MCF 10A (cell line): Measurements from ENCODE around the gene EWSR1. TPM values are rescaled to one million over a fixed set of nuclear protein-coding genes. Genes with fewer than 3 reads are reported as not detected.
A peak's percentile ranks its signal among the peaks of the same experiment; 100 is the strongest.

Experiments
- BruUV-seq: library from RNA; stranded (reverse); fragments of 400-500 nt; replicated peaks from 2 replicates; lab custom pipeline; 2021; lab: Mats Ljungman, UMichigan
- CTCF ChIA-PET: fragments of 300-600 bp; sonication (Branson Sonifier 250); formaldehyde crosslinking; extraction: SDS; loops from one replicate; lab custom pipeline; 2021; ENCODE audit warnings: antibody characterized with exemption, inconsistent platforms; lab: Yijun Ruan, JAX
- POLR2A ChIA-PET: fragments of 300-600, 350-650 bp; sonication (Branson Sonifier 250); formaldehyde crosslinking; extraction: SDS; loops from one replicate; lab custom pipeline; 2020; ENCODE audit warnings: antibody characterized with exemption, inconsistent platforms; lab: Yijun Ruan, JAX
- DNase-seq: peaks from one replicate; pipeline ENCODE4 v3.0.0-alpha.2; 2018; ENCODE audit not compliant: unreplicated experiment
- H3K27ac Mint-ChIP-seq: one replicate; pipeline ENCODE4 v1.8.0; 2022; ENCODE audit warnings: mild to moderate bottlenecking, low read depth, mixed read lengths; ENCODE audit not compliant: unreplicated experiment
- H3K27me3 Mint-ChIP-seq: one replicate; pipeline ENCODE4 v1.8.0; 2022; ENCODE audit warnings: mixed read lengths; ENCODE audit not compliant: insufficient read depth, unreplicated experiment
- H3K36me3 Mint-ChIP-seq: one replicate; pipeline ENCODE4 v1.8.0; 2022; ENCODE audit warnings: mild to moderate bottlenecking, moderate library complexity, mixed read lengths; ENCODE audit not compliant: insufficient read depth, unreplicated experiment
- H3K4me1 Mint-ChIP-seq: one replicate; pipeline ENCODE4 v1.8.0; 2022; ENCODE audit warnings: mixed read lengths; ENCODE audit not compliant: insufficient read depth, unreplicated experiment
- H3K4me3 Mint-ChIP-seq: one replicate; pipeline ENCODE4 v1.8.0; 2022; ENCODE audit warnings: mild to moderate bottlenecking, moderate library complexity, mixed read lengths; ENCODE audit not compliant: unreplicated experiment
- H3K9me3 Mint-ChIP-seq: one replicate; pipeline ENCODE4 v1.8.0; 2022; ENCODE audit warnings: mixed read lengths; ENCODE audit not compliant: unreplicated experiment
- intact Hi-C: fragments of 100-400 bp; cut with micrococcal nuclease; formaldehyde crosslinking; loops from 2 replicates; pipeline ENCODE4 v1.14.1; 2022
- total RNA-seq: library from RNA; stranded (reverse); gene quantifications from 2 replicates; pipeline ENCODE4 v1.2.3, GENCODE V29; 2022
- TF ChIP-seq, protein P1 (sequence below): fragments of 200-600 bp; IDR thresholded peaks from one replicate; pipeline ENCODE4 v1.8.0; 2022; ENCODE audit warnings: antibody characterized with exemption, mild to moderate bottlenecking; ENCODE audit not compliant: unreplicated experiment

The EWSR1 gene
- total RNA-seq, 1 experiment from 2014 or later: 486 TPM

- Mint-ChIP-seq H3K27me3 (no peaks in the 10 kb centered on the region), H3K4me3 (no peak overlapping the region), H3K4me1 (no peaks in the 10 kb centered on the region), H3K36me3 (peaks cover 7% of the 10 kb centered on the region), H3K27ac (no peak overlapping the region), H3K9me3 (no peaks in the 10 kb centered on the region)
- ChIA-PET CTCF (interaction anchor here (1.0 kb wide), 1 partner anchor 20 kb away, joined by 3 read pairs; no protein-coding TSS in a partner anchor), POLR2A (no interaction called here)
- TF ChIP-seq, protein P1, sequence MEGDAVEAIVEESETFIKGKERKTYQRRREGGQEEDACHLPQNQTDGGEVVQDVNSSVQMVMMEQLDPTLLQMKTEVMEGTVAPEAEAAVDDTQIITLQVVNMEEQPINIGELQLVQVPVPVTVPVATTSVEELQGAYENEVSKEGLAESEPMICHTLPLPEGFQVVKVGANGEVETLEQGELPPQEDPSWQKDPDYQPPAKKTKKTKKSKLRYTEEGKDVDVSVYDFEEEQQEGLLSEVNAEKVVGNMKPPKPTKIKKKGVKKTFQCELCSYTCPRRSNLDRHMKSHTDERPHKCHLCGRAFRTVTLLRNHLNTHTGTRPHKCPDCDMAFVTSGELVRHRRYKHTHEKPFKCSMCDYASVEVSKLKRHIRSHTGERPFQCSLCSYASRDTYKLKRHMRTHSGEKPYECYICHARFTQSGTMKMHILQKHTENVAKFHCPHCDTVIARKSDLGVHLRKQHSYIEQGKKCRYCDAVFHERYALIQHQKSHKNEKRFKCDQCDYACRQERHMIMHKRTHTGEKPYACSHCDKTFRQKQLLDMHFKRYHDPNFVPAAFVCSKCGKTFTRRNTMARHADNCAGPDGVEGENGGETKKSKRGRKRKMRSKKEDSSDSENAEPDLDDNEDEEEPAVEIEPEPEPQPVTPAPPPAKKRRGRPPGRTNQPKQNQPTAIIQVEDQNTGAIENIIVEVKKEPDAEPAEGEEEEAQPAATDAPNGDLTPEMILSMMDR: no peak
- intact Hi-C loops: no loop called here
- DNase-seq: peak; percentile 21
- no TSS peak for BruUV-seq
Measured at GRCh38 chr22:29225422-29226090, 42.5 kb upstream of the EWSR1 start.

DNA sequence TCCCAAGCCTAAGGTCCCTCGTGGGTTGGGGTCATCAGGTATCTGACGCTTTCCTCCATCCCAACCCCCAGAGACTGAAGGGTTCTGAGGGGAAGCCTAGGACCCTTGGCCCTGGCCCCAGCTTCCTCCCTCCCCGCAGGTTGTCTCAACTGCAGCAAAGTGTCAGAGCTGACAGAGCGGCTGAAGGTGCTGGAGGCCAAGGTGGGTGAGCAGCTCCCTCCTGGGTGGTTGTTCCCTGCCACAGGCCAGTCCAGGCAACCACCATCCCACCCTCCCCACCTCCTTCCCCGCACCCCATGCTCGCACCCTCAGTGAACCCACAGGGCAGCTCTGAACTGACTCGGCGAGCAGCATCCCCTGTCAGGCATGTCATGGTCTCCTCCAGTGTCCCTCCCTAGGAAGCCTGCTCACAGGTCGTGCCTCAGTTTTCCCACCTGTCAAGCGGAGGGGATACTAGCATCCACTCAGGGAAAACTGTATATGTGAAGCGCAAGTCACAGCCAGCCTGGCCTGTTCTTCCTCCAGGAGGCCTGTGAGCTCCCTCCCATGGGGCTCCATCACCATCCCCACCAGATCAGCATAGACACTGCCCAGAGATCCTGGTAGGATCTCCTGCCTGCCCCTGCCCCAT, 41.6 kb upstream of the EWSR1 start:
- Mint-ChIP-seq H3K27me3 (no peaks in the 10 kb centered on the region), H3K4me3 (no peak overlapping the region), H3K9me3 (no peaks in the 10 kb centered on the region), H3K36me3 (peaks cover 11% of the 10 kb centered on the region), H3K27ac (no peak overlapping the region), H3K4me1 (no peaks in the 10 kb centered on the region)
- TF ChIP-seq, protein P1: no peak
- ChIA-PET CTCF (interaction anchor here (0.6 to 1.1 kb wide), 2 partner anchors 20 to 138 kb away, joined by 4 to 7 read pairs; no protein-coding TSS in a partner anchor), POLR2A (no interaction called here)
- BruUV-seq: no TSS peak
- intact Hi-C loops: no loop called here
- no peak for DNase-seq

DNA sequence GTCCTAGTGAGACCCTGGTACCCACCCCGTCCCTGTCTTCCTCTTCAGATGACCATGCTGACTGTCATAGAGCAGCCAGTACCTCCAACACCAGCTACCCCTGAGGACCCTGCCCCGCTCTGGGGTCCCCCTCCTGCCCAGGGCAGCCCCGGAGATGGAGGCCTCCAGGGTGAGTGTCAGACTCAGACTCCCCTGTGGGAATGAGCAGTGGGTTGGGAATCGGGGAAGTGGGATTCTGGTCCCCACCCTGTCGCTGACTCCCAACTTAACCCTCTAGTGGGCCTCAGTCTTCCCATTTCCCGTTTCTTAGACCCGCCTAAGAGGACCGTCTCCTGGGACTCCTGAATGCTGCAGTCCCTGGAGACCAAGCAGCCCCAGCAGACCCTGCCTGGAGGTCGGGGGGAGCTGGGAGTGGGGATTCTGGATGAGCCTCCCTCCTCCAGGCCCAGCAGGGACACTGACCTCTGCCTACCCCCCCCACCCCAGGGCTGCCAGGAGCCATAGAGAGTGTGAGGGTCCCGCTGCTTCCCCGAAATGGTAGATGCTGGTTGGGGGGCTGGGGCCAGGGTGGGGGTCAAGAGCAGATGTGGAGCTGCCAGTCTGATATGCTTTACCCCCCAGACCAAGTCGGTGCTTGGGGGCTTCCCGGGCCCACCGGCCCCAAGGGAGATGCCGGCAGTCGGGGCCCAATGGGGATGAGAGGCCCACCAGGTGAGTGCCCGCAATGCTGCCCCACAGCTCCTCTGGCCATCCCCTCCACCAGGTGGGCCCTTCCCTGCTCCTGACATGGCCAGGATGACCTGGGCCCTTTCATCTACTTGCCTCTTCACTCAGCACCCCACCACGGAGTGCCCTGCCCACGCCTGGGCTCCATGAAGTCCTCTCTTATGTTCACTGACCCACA, 36.8 kb upstream of the EWSR1 start:
- ChIA-PET CTCF (interaction anchor here (3.1 kb wide), 1 partner anchor 14 kb away, joined by 18 read pairs; no protein-coding TSS in a partner anchor), POLR2A (interaction anchor here (0.7 kb wide), 1 partner anchor 126 kb away, joined by 3 read pairs; no protein-coding TSS in a partner anchor)
- DNase-seq: no peak
- no peaks in the 10 kb centered on the region for H3K4me1 Mint-ChIP-seq
- H3K9me3 Mint-ChIP-seq: peaks cover 8% of the 10 kb centered on the region
- no TSS peak for BruUV-seq
- TF ChIP-seq, protein P1: no peak
- intact Hi-C loops: no loop called here
- H3K36me3 Mint-ChIP-seq: peaks cover 4% of the 10 kb centered on the region
- H3K27me3 Mint-ChIP-seq: no peaks in the 10 kb centered on the region
- H3K4me3 Mint-ChIP-seq: no peak overlapping the region
- H3K27ac Mint-ChIP-seq: no peak overlapping the region
